ENCODE measurements around the gene BMP6.

BMP6 gene

GRCh38 chr6:7832904-7833750, 107.2 kb downstream of the BMP6 start:
- no peak for DNase-seq

GRCh38 chr6:7833751-7834070, 107.8 kb downstream of the BMP6 start:
- DNase-seq: no peak

DNA sequence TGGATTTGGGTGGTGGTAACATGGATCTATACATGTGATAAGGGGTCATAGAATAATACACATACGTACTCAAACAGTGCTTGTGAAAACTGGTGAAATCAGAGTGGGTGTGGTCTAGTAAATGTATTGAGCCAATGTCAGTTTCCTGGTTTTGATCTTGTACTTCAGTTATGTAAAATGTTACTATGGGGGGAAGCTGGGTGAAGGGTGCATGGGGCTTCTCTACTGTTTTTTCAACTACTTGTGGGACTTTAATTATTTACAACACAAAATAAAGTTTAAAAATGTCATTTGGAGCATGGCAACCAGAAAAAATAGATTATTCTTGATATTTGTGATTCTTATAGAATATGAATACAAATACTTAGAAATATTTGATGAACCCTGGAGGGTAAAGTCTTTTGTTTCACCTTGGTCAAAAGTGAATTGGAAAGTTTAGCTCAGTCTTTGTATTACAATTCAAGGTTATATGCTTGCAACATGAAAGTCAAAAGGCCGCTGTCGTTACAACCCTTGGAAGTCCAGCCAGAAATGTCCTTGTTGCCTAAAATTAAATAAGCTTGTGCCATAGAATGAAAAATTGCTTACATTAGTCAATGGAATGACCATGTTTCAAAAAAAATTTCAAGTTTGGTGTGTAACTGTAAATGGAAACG, 110.6 kb downstream of the BMP6 start:
- no peak for DNase-seq

DNA sequence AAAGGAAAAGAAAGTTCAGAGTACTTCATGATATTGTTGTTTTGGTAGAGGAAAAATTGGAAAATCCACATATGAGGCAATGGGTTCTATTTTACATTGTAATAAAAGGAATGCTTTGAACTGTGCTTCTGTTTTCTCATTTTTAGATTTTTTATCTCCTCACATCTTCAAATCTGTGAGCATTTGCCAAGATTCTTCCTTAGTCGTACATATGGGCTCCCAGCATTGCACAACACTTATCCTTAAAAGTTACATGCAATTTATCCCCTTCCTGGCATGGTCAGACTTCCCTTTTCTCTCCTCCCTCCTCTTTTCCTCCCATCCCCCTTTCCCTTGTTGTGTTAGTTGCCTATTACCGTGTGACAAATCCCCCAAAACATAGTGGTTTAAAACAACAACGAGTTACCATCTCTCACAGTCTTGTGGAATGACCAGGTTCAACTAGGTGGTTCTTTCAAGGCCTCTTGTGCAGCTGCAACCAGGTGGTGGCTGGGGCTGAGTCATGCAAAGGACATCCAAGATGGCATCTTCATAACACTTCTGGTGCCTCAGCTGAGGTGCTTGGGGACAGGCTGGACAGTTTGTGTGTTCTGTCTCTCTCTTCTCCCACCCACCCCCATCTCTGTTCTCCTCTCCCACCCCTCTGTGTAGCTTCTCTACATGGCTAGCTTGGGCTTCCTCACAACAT, 116.0 kb downstream of the BMP6 start:
- peak; percentile 40 for DNase-seq

DNA sequence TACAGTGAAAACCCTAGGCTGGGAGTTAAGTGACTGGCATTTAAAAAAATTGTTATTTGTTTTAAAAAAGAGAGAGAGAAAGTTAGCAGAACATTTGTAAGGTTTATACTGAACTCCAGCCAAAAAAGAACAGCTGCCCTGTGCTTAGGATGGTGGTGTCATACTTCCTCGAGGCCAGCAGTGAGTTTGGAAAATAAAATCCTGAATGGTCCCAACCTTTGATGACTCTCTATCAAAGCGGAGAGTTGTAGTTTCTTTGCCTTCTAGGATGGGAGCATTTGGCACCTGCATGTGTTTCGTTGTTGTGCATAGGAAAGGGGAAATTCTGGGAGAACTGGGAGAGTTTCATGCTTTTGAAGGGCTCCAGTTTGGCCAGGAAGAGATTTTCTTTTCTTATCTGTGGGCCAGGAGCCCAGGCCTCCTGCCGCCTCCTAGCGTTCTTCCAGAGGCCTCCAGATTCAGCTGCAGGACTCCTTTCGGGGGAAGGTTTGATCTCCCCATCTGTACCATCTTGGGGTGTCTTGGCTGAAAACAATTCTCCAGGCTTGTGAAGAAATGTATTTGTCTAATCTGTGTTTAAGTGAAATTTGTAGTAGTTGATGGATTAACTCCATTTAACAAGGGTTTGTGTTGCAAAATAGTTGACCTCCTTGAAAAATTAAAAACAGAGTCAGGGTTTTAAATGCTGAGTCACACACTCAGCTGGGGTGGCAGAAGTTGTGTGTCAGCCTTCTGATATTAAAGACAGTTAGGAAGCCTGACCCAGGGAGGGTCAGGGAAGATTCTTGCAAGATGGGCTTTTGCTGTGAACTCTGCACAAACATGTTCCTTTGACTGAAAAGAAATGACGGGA, 121.3 kb downstream of the BMP6 start:
- peak; percentile 47 for DNase-seq

DNA sequence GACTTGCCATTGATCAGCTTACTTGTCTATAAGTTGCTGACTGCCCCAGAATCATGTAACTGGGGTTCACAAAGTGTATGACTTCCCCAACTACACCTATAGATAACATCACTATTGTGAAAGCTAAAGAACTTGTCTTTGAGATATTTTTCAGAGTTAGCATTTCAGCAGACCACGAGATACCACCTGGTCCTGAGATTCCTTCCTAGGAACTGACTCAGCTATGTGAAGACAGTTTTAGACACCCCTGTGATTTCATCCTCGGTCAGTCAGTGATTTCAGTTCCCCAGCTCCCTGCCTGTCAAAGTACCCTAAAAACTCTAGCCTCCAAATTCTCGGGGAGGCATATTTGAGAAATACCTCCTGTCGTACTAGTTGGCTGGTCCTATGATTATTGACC, 122.3 kb downstream of the BMP6 start:
- no peak for DNase-seq

DNA sequence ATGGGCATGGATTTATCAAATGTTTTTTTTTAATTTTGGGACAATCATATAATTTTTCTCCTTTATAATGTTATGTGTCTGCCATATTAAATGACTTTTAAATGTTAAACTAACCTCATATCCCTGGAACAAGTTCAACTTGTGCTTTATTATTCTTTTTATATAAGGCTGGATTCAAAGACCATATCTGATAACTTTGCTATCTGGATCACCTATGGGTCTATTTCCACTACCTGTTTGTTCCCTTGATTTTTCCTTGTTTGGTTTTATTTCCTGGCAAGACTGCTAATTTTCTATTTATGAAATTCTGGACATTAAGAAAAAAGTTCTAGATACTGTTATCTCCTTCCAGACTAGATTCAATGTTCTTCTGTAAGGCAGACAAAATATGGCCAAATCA, 125.9 kb downstream of the BMP6 start:
- DNase-seq: no peak

DNA sequence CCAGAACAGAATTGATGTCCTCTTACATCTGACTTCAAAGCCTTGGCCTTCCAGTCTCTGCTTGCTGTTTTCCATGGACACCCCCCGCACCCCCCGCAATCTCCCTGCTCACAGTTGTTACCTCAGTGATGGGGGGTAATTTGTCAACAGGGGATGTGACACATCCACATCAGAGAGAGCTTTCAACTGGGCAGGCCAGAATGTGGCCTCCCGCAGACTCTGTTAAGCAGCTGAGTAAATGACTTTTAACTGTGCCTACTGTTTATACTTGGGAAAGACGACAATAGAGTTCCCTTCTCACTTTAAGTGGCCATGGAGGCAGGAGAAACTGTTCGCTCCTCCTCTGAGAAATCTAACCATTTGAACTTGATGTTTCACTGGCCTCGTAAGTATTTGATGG, 133.7 kb downstream of the BMP6 start:
- no peak for DNase-seq

GRCh38 chr6:7865781-7866180, 139.9 kb downstream of the BMP6 start:
- peak; percentile 15 for DNase-seq

DNA sequence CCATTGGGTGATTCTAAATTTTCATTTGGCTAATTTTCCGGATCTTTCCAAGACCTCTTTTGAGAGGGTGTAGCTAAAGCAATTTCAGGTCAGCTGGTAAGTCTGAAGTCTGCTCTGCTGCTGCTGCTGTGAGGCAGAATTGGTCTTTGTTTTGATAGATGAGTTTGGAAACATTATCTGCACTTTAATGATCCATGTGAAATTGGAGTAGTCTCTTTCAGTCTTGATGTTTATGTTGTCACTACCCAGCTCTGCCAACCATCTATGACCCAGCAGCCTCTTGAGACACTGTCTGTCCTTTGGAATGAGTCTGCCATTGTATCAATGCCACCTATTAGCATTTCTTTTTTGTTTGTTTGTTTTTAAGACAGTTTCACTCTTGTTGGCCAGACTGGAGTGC, 140.6 kb downstream of the BMP6 start:
- DNase-seq: no peak

GRCh38 chr6:7868926-7869325, 143.0 kb downstream of the BMP6 start:
- no peak for DNase-seq

- no peak for DNase-seq
Observed at GRCh38 chr6:7878401-7878964, 152.6 kb downstream of the BMP6 start.

GRCh38 chr6:7879043-7879442, 153.1 kb downstream of the BMP6 start:
- no peak for DNase-seq

DNA sequence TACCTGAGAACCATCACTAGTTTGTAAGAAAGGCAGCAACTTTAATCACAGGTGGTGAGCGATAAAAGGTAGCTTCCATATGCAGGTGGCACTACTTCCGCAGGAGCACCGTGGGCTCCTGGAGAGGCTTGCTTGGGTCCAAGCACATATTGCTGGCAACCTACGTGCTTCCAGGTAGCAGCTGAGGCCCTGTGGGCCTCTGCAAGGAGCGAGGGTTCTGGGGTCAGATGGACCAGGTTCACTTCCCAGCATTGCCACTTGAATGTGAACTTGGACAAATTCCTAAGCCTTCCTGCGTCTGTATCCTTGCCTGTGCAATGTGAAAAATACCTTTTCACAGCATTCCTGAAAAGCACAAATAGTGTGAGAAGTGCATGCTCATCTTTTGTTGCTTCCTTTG, 153.7 kb downstream of the BMP6 start:
- DNase-seq: no peak

- DNase-seq: no peak
Observed at GRCh38 chr6:7879980-7880717, 154.2 kb downstream of the BMP6 start.

DNA sequence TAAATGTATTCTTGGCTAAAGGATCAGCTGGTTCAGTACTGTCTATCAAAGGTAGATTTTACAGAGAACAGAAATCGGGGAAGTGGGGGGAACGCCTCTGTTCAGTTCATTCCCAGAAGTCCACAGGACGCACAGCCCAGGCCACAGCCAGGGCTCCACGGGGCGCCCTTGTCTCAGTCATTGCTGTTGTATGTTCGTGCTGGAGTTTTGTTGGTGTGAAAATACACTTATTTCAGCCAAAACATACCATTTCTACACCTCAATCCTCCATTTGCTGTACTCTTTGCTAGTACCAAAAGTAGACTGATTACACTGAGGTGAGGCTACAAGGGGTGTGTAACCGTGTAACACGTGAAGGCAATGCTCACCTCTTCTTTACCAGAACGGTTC, 154.8 kb downstream of the BMP6 start:
- no peak for DNase-seq

DNA sequence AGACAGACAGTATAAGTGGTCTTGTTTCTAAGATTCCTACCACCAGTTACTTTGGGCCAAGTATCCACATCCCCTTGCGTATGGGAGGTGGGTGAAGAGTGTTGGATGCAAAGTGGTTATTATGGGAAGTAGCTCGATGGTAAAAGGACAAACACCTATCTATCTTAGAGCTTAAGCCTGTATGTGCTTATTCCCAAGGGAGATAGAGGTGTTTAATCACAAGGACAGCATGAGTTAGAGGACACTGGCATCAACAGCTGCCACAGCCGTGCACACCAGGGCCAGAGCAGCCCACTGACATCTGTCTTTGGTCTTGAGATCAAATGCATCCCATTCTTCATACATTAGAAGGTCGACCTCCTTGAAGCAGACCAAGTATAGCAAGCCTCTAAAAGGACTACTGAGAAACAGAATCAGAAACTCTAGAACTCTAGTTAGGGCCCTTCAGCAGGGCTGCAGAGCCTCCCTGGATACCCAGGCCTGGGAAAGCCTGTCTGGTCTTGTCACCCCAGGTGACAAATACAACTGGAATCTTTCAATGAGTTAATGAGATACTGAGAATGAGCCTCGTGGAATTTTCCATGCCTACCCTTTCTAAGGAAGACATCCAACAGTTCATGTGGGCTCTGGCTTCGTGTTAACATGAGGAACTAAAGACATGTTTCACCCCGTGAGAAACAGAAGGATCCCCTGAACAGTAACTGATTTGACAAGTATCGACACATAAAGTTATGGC, 156.0 kb downstream of the BMP6 start:
- no peak for DNase-seq

GRCh38 chr6:7882505-7883257, 156.8 kb downstream of the BMP6 start:
- DNase-seq: no peak

- no peak for DNase-seq
Observed at GRCh38 chr6:7883381-7883780, 157.5 kb downstream of the BMP6 start.

DNA sequence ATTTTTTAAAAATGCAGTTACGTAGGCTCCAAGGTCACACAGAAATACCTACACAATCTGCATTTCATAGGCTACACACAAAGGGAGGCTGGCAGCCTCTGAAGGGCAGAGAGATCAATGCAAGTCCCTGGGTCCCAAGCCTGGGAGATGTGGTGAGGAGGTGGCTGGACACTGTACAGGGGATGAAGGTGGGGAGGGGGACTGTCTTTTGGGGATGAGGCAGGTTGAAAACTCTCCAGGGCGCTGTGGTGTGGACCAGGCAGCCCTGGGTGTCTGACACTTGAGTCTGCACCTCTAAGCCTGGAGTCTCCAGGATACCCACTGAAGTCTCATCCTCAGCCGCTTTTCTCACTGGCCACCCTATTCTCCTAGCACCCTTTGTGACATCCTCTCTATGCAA, 160.2 kb downstream of the BMP6 start:
- no peak for DNase-seq

All from fibroblast of skin of right quadriceps (primary cell).